Activated T-helper 17 cell treated with anti-CD3 and anti-CD28 coated beads, Interleukin-2, amount 50 U/mL, for 72 hours (primary cell): ENCODE measurements around the gene CWC27. TPM values are rescaled to one million over a fixed set of nuclear protein-coding genes. Genes with fewer than 3 reads are reported as not detected.

ENCODE experiments used
- total RNA-seq, 2 donors: library from RNA; stranded (reverse); gene quantifications; one replicate each; pipeline ENCODE4 v1.2.3, GENCODE V29; 2022

The CWC27 gene
- total RNA-seq, 2 donors from 2014 or later, result 26.7 to 32.5 TPM

Other genes starting within 250 kb of the CWC27 start
- not detected for gene SHISAL2B, start 78.4 kb upstream of the CWC27 start, total RNA-seq
- gene SREK1IP1, start 239 bp upstream of the CWC27 start, total RNA-seq, result 10 to 100 TPM; 24.5 to 28.2 TPM